ENCODE data around the gene HEPACAM2. TPM values are rescaled to one million over a fixed set of nuclear protein-coding genes. Genes with fewer than 3 reads are reported as not detected.

The HEPACAM2 gene
- total RNA-seq, 1 experiment from 2014 or later = not detected

DNA sequence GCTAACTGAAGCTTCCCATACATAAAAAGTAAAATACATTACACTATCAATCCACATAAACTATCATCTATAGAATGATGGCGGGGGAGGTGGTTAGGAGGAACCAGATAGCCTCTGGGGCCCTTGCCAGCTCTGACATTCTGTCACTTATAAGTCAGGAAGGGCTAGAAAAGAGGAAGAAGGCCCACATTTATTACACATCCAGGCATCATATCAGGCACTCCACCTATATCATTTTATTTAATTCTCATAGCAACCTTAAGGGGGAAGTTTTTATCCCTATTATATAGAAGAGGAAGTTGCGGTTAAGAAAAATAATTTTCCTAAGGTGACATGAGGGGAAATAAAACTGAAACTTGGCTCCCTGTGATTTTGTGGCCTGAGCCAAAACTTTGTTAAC, 29.9 kb downstream of the HEPACAM2 start:
- no peak for DNase-seq (ENCODE audit: low spot score)
- H3K36me3 Mint-ChIP-seq = no peaks in the 10 kb centered on the region
- TF ChIP-seq TEAD1 (CRISPR knock-in tag; IDR thresholded peaks at IDR 0.05) (no peak), PRRX2 (CRISPR knock-in tag; IDR thresholded peaks at IDR 0.05) (no peak), GRHL2 (CRISPR knock-in tag; IDR thresholded peaks at IDR 0.05; ENCODE audit: insufficient replicate concordance, severe bottlenecking) (no peak), ZNF219 (CRISPR knock-in tag; IDR thresholded peaks at IDR 0.05; ENCODE audit: borderline replicate concordance) (no peak), ZNF138 (CRISPR knock-in tag; conservative IDR thresholded peaks at IDR 0.05) (no peak), NR2C2 (CRISPR knock-in tag; IDR thresholded peaks at IDR 0.05) (no peak), FOXP1 (CRISPR knock-in tag; IDR thresholded peaks at IDR 0.05; ENCODE audit: borderline replicate concordance) (no peak), EMX1 (CRISPR knock-in tag; IDR thresholded peaks at IDR 0.05) (no peak), HMGA2 (CRISPR knock-in tag; IDR thresholded peaks at IDR 0.05) (no peak), TCF7 (CRISPR knock-in tag; IDR thresholded peaks at IDR 0.05; ENCODE audit: low read depth) (no peak), JUN (CRISPR knock-in tag; IDR thresholded peaks at IDR 0.05) (no peak)
- TF ChIP-seq, protein P1, sequence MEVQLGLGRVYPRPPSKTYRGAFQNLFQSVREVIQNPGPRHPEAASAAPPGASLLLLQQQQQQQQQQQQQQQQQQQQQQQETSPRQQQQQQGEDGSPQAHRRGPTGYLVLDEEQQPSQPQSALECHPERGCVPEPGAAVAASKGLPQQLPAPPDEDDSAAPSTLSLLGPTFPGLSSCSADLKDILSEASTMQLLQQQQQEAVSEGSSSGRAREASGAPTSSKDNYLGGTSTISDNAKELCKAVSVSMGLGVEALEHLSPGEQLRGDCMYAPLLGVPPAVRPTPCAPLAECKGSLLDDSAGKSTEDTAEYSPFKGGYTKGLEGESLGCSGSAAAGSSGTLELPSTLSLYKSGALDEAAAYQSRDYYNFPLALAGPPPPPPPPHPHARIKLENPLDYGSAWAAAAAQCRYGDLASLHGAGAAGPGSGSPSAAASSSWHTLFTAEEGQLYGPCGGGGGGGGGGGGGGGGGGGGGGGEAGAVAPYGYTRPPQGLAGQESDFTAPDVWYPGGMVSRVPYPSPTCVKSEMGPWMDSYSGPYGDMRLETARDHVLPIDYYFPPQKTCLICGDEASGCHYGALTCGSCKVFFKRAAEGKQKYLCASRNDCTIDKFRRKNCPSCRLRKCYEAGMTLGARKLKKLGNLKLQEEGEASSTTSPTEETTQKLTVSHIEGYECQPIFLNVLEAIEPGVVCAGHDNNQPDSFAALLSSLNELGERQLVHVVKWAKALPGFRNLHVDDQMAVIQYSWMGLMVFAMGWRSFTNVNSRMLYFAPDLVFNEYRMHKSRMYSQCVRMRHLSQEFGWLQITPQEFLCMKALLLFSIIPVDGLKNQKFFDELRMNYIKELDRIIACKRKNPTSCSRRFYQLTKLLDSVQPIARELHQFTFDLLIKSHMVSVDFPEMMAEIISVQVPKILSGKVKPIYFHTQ (CRISPR knock-in tag; IDR thresholded peaks at IDR 0.05) = no peak
- TF ChIP-seq, protein P2, sequence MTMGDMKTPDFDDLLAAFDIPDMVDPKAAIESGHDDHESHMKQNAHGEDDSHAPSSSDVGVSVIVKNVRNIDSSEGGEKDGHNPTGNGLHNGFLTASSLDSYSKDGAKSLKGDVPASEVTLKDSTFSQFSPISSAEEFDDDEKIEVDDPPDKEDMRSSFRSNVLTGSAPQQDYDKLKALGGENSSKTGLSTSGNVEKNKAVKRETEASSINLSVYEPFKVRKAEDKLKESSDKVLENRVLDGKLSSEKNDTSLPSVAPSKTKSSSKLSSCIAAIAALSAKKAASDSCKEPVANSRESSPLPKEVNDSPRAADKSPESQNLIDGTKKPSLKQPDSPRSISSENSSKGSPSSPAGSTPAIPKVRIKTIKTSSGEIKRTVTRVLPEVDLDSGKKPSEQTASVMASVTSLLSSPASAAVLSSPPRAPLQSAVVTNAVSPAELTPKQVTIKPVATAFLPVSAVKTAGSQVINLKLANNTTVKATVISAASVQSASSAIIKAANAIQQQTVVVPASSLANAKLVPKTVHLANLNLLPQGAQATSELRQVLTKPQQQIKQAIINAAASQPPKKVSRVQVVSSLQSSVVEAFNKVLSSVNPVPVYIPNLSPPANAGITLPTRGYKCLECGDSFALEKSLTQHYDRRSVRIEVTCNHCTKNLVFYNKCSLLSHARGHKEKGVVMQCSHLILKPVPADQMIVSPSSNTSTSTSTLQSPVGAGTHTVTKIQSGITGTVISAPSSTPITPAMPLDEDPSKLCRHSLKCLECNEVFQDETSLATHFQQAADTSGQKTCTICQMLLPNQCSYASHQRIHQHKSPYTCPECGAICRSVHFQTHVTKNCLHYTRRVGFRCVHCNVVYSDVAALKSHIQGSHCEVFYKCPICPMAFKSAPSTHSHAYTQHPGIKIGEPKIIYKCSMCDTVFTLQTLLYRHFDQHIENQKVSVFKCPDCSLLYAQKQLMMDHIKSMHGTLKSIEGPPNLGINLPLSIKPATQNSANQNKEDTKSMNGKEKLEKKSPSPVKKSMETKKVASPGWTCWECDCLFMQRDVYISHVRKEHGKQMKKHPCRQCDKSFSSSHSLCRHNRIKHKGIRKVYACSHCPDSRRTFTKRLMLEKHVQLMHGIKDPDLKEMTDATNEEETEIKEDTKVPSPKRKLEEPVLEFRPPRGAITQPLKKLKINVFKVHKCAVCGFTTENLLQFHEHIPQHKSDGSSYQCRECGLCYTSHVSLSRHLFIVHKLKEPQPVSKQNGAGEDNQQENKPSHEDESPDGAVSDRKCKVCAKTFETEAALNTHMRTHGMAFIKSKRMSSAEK (CRISPR knock-in tag; IDR thresholded peaks at IDR 0.05; ENCODE audit: borderline replicate concordance) = no peak
- TF ChIP-seq, protein P3, sequence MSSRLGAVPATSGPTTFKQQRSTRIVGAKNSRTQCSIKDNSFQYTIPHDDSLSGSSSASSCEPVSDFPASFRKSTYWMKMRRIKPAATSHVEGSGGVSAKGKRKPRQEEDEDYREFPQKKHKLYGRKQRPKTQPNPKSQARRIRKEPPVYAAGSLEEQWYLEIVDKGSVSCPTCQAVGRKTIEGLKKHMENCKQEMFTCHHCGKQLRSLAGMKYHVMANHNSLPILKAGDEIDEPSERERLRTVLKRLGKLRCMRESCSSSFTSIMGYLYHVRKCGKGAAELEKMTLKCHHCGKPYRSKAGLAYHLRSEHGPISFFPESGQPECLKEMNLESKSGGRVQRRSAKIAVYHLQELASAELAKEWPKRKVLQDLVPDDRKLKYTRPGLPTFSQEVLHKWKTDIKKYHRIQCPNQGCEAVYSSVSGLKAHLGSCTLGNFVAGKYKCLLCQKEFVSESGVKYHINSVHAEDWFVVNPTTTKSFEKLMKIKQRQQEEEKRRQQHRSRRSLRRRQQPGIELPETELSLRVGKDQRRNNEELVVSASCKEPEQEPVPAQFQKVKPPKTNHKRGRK (CRISPR knock-in tag; IDR thresholded peaks at IDR 0.05; ENCODE audit: borderline replicate concordance) = no peak
- peaks cover 19% of the 10 kb centered on the region for H3K27me3 Mint-ChIP-seq (ENCODE audit: low read depth)
- no peak for ATAC-seq
- H3K4me1 Mint-ChIP-seq = no peaks in the 10 kb centered on the region
- ChIA-PET CTCF (no interaction called here), POLR2A (no interaction called here)
- H3K27ac Mint-ChIP-seq = no peak overlapping the region
- H3K9me3 Mint-ChIP-seq = no peaks in the 10 kb centered on the region
- H3K4me3 Mint-ChIP-seq = no peak overlapping the region

DNA sequence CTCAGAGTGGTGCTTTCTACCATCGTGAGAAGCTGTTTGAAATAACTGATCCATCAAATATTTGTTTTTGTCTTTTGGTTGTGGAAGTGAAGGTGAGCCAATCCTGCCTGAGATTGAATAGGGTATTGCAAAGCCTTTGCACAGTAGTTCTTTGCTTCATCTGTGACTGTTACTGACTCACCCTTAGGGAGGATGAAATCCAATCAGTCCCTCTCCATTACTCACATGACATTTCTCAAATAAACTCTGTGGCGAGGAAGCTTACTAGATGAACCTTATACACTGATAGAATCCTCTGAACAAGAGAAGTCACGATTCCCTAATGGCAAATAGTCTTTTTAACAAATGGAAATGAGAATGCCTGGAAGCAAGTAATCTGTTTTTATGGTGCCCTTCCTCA, 31.9 kb downstream of the HEPACAM2 start:
- Mint-ChIP-seq H3K4me3 (no peak overlapping the region), H3K9me3 (no peaks in the 10 kb centered on the region), H3K27me3 (ENCODE audit: low read depth) (peaks cover 26% of the 10 kb centered on the region), H3K4me1 (no peaks in the 10 kb centered on the region), H3K36me3 (no peaks in the 10 kb centered on the region), H3K27ac (no peak overlapping the region)
- ChIA-PET POLR2A (no interaction called here), CTCF (interaction anchor here (1.0 kb wide), 1 partner anchor 249 kb away, joined by 3 read pairs; no protein-coding TSS in a partner anchor)
- TF ChIP-seq OVOL2 (CRISPR knock-in tag; IDR thresholded peaks at IDR 0.05; ENCODE audit: borderline replicate concordance) (no peak), ZNF263 (CRISPR knock-in tag; IDR thresholded peaks at IDR 0.05; ENCODE audit: low read depth) (no peak), FOXP1 (CRISPR knock-in tag; IDR thresholded peaks at IDR 0.05; ENCODE audit: borderline replicate concordance) (no peak), EMX1 (CRISPR knock-in tag; IDR thresholded peaks at IDR 0.05) (no peak), TEAD4 (CRISPR knock-in tag; IDR thresholded peaks at IDR 0.05) (no peak), HMGA2 (CRISPR knock-in tag; IDR thresholded peaks at IDR 0.05) (no peak)
- TF ChIP-seq, protein P4, sequence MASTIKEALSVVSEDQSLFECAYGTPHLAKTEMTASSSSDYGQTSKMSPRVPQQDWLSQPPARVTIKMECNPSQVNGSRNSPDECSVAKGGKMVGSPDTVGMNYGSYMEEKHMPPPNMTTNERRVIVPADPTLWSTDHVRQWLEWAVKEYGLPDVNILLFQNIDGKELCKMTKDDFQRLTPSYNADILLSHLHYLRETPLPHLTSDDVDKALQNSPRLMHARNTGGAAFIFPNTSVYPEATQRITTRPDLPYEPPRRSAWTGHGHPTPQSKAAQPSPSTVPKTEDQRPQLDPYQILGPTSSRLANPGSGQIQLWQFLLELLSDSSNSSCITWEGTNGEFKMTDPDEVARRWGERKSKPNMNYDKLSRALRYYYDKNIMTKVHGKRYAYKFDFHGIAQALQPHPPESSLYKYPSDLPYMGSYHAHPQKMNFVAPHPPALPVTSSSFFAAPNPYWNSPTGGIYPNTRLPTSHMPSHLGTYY (CRISPR knock-in tag; IDR thresholded peaks at IDR 0.05) = no peak
- TF ChIP-seq, protein P3 (CRISPR knock-in tag; IDR thresholded peaks at IDR 0.05; ENCODE audit: borderline replicate concordance) = no peak
- TF ChIP-seq, protein P5, sequence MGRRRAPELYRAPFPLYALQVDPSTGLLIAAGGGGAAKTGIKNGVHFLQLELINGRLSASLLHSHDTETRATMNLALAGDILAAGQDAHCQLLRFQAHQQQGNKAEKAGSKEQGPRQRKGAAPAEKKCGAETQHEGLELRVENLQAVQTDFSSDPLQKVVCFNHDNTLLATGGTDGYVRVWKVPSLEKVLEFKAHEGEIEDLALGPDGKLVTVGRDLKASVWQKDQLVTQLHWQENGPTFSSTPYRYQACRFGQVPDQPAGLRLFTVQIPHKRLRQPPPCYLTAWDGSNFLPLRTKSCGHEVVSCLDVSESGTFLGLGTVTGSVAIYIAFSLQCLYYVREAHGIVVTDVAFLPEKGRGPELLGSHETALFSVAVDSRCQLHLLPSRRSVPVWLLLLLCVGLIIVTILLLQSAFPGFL (CRISPR knock-in tag; IDR thresholded peaks at IDR 0.05; ENCODE audit: borderline replicate concordance) = no peak
- TF ChIP-seq, protein P6, sequence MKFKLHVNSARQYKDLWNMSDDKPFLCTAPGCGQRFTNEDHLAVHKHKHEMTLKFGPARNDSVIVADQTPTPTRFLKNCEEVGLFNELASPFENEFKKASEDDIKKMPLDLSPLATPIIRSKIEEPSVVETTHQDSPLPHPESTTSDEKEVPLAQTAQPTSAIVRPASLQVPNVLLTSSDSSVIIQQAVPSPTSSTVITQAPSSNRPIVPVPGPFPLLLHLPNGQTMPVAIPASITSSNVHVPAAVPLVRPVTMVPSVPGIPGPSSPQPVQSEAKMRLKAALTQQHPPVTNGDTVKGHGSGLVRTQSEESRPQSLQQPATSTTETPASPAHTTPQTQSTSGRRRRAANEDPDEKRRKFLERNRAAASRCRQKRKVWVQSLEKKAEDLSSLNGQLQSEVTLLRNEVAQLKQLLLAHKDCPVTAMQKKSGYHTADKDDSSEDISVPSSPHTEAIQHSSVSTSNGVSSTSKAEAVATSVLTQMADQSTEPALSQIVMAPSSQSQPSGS (CRISPR knock-in tag; IDR thresholded peaks at IDR 0.05; ENCODE audit: borderline replicate concordance, low read depth) = no peak
- no peak for DNase-seq (ENCODE audit: low spot score)
- ATAC-seq = no peak

Data from WTC11 (cell line).